H1 (cell line): Measurements from ENCODE around the gene FMO3. TPM values are rescaled to one million over a fixed set of nuclear protein-coding genes. Genes with fewer than 3 reads are reported as not detected.

ENCODE experiments used
- CTCF ChIA-PET: fragments of 300-600 bp; sonication (Branson Sonifier 250); formaldehyde crosslinking; loops from one replicate; lab custom pipeline; 2021; ENCODE audit not compliant: partially characterized antibody; lab: Charles Lee
- POLR2A ChIA-PET: fragments of 300-600 bp; sonication (Branson Sonifier 250); formaldehyde crosslinking; loops from one replicate; lab custom pipeline; 2021; ENCODE audit warnings: inconsistent platforms; ENCODE audit not compliant: partially characterized antibody; lab: Charles Lee
- DNase-seq, 2 experiments: peaks; one replicate each; pipeline versions ENCODE4 v3.0.0 to v3.0.0-alpha.2; 2010 to 2022; ENCODE audit warnings: low spot score in 2 of 2, low read depth in 1 of 2, mixed read lengths in 1 of 2
- FAIRE-seq: peaks from 2 replicates; lab custom pipeline; 2011; peaks lifted over from hg19 to GRCh38; lab: Jason Lieb, UNC
- H2AFZ ChIP-seq: 2 replicates; pipeline ENCODE4 v1.8.1; 2012; ENCODE audit warnings: low read length, inconsistent platforms
- H2AK5ac ChIP-seq: 2 replicates; pipeline ENCODE4 v1.6.1; 2013; ENCODE audit warnings: low read depth, low read length
- H2BK120ac ChIP-seq: replicated peaks from 2 replicates; pipeline ENCODE3; 2013; ENCODE audit warnings: low read depth, low read length, inconsistent platforms
- H2BK12ac ChIP-seq: 2 replicates; pipeline ENCODE4 v1.6.1; 2013; ENCODE audit warnings: low read depth, low read length
- H2BK15ac ChIP-seq: 2 replicates; pipeline ENCODE4 v1.6.1; 2013; ENCODE audit warnings: low read length
- H2BK20ac ChIP-seq: 2 replicates; pipeline ENCODE4 v1.6.1; 2013; ENCODE audit warnings: low read length
- H2BK5ac ChIP-seq: 2 replicates; pipeline ENCODE4 v1.6.1; 2013; ENCODE audit warnings: low read depth, low read length
- H3K14ac ChIP-seq: 2 replicates; pipeline ENCODE4 v1.6.1; 2013; ENCODE audit warnings: inconsistent platforms; ENCODE audit not compliant: insufficient read length
- H3K18ac ChIP-seq: 2 replicates; pipeline ENCODE4 v1.6.1; 2013; ENCODE audit warnings: low read length; ENCODE audit errors: extremely low read depth
- H3K23ac ChIP-seq: 2 replicates; pipeline ENCODE4 v1.6.1; 2013; ENCODE audit warnings: inconsistent platforms; ENCODE audit not compliant: insufficient read length
- H3K23me2 ChIP-seq: 2 replicates; pipeline ENCODE4 v1.6.1; 2013; ENCODE audit warnings: low read depth, low read length
- H3K27ac ChIP-seq: 2 replicates; pipeline ENCODE4 v1.6.1; 2011; ENCODE audit warnings: low read depth, low read length, inconsistent platforms
- H3K27me3 ChIP-seq, 4 experiments: replicated peaks in 1 of 4; 1 replicate in 1 of 4; 2 replicates in 3 of 4; pipeline versions ENCODE4 v1.6.1 to v1.8.1; 2011 to 2013; ENCODE audit warnings: low read length in 3 of 4, mild to moderate bottlenecking in 3 of 4, inconsistent platforms in 2 of 4, mixed read lengths in 2 of 4, moderate library complexity in 1 of 4; ENCODE audit not compliant: control insufficient read depth in 3 of 4, insufficient read depth in 3 of 4; ENCODE audit errors: extremely low read depth in 1 of 4
- H3K36me3 ChIP-seq, 4 experiments: 2 replicates each; pipeline versions ENCODE4 v1.6.1 to v1.8.1; 2011 to 2013; ENCODE audit warnings: mild to moderate bottlenecking in 4 of 4, low read length in 3 of 4, moderate library complexity in 2 of 4, control low read depth in 1 of 4, inconsistent platforms in 1 of 4; ENCODE audit not compliant: insufficient read depth in 4 of 4, control insufficient read depth in 2 of 4
- H3K4ac ChIP-seq: replicated peaks from 2 replicates; pipeline ENCODE3; 2013; ENCODE audit warnings: low read length, low read depth, mixed read lengths, inconsistent platforms; ENCODE audit not compliant: insufficient read length
- H3K4me1 ChIP-seq, 4 experiments: replicated peaks in 1 of 4; 1 replicate in 1 of 4; 2 replicates in 3 of 4; pipeline versions ENCODE4 v1.6.1 to v1.8.1; 2011 to 2013; ENCODE audit warnings: low read length in 3 of 4, inconsistent platforms in 2 of 4, mixed read lengths in 1 of 4; ENCODE audit not compliant: insufficient read depth in 4 of 4, control insufficient read depth in 3 of 4
- H3K4me2 ChIP-seq, 2 experiments: 2 replicates each; pipeline versions ENCODE4 v1.6.1 to v1.8.1; 2011 to 2013; ENCODE audit warnings: low read depth in 2 of 2, low read length in 2 of 2, control low read depth in 1 of 2, inconsistent platforms in 1 of 2, mild to moderate bottlenecking in 1 of 2; ENCODE audit not compliant: insufficient read depth in 1 of 2
- H3K4me3 ChIP-seq, 4 experiments: fragments of 200-600, 300-600 bp in 1 of 4; sonication (generic), shearing (Covaris generic), sonication (Bioruptor Twin) in 1 of 4; 2 replicates each; pipeline versions ENCODE4 v1.5.1 to v1.8.1; 2011 to 2016; ENCODE audit warnings: low read length in 4 of 4, low read depth in 3 of 4, control low read depth in 2 of 4, inconsistent platforms in 2 of 4, mild to moderate bottlenecking in 2 of 4, mixed read lengths in 1 of 4, moderate library complexity in 1 of 4; ENCODE audit not compliant: insufficient read depth in 2 of 4; ENCODE audit errors: extremely low read depth in 1 of 4
- H3K56ac ChIP-seq: replicated peaks from 2 replicates; pipeline ENCODE3; 2013; ENCODE audit warnings: low read depth, mild to moderate bottlenecking, mixed read lengths, low read length, inconsistent platforms; ENCODE audit not compliant: insufficient read length
- H3K79me1 ChIP-seq: 2 replicates; pipeline ENCODE4 v1.6.1; 2013; ENCODE audit warnings: low read depth, low read length, control low read depth
- H3K79me2 ChIP-seq, 2 experiments: 2 replicates each; pipeline versions ENCODE4 v1.6.1 to v1.8.1; 2012 to 2013; ENCODE audit warnings: low read length in 2 of 2, mild to moderate bottlenecking in 2 of 2, inconsistent platforms in 1 of 2; ENCODE audit not compliant: insufficient read depth in 2 of 2, control insufficient read depth in 1 of 2
- H3K9ac ChIP-seq, 4 experiments: replicated peaks in 1 of 4; 1 replicate in 1 of 4; 2 replicates in 3 of 4; pipeline versions ENCODE4 v1.6.1 to v1.8.1; 2011 to 2013; ENCODE audit warnings: low read depth in 3 of 4, low read length in 3 of 4, control low read depth in 2 of 4, mild to moderate bottlenecking in 2 of 4, moderate library complexity in 2 of 4, inconsistent platforms in 1 of 4; ENCODE audit errors: extremely low read depth in 1 of 4
- H3K9me3 ChIP-seq, 2 experiments: 2 replicates each; pipeline versions ENCODE4 v1.6.1 to v1.8.1; 2012 to 2013; ENCODE audit warnings: mild to moderate bottlenecking in 2 of 2, moderate library complexity in 2 of 2, control low read depth in 1 of 2, inconsistent platforms in 1 of 2, low read depth in 1 of 2, low read length in 1 of 2, mixed read lengths in 1 of 2; ENCODE audit not compliant: insufficient read depth in 2 of 2
- H4K20me1 ChIP-seq, 2 experiments: replicated peaks in 1 of 2; 2 replicates each; pipeline versions ENCODE3 to v1.8.1; 2011 to 2013; ENCODE audit warnings: inconsistent platforms in 2 of 2, low read length in 2 of 2, mild to moderate bottlenecking in 1 of 2; ENCODE audit not compliant: insufficient read depth in 2 of 2, control insufficient read depth in 1 of 2
- H4K5ac ChIP-seq: 2 replicates; pipeline ENCODE4 v1.6.1; 2013; ENCODE audit warnings: low read length, low read depth, mixed read lengths, inconsistent platforms; ENCODE audit not compliant: insufficient read length
- H4K8ac ChIP-seq: 2 replicates; pipeline ENCODE4 v1.8.0; 2013; ENCODE audit warnings: mild to moderate bottlenecking, moderate library complexity, low read length, inconsistent platforms; ENCODE audit not compliant: insufficient read depth; ENCODE audit errors: extremely low read depth
- H4K91ac ChIP-seq: replicated peaks from 2 replicates; pipeline ENCODE3; 2013; ENCODE audit warnings: low read length, mixed read lengths, inconsistent platforms; ENCODE audit not compliant: insufficient read length
- CTBP2 ChIP-seq: IDR thresholded peaks from 2 replicates; pipeline ENCODE4 v1.7.0; 2011; ENCODE audit warnings: borderline replicate concordance, mild to moderate bottlenecking, moderate library complexity, mixed read lengths, low read length; ENCODE audit not compliant: insufficient read depth, insufficient read length
- JUN ChIP-seq: IDR thresholded peaks from 2 replicates; pipeline ENCODE4 v1.6.1; 2011; ENCODE audit warnings: low read depth, mild to moderate bottlenecking, improper control_type of control experiment, low read length
- KDM1A ChIP-seq: fragments of 200-600, 300-600 bp; sonication (generic); IDR thresholded peaks from 2 replicates; pipeline ENCODE4 v1.7.1; 2016; ENCODE audit warnings: mild to moderate bottlenecking, low read length, borderline replicate concordance
- MAFK ChIP-seq: IDR thresholded peaks from 2 replicates; pipeline ENCODE4 v1.6.1; 2012; ENCODE audit warnings: low read depth, mild to moderate bottlenecking, improper control_type of control experiment, low read length
- RAD21 ChIP-seq, 2 experiments: IDR thresholded peaks in 1 of 2; conservative IDR thresholded peaks in 1 of 2; 2 replicates each; pipeline ENCODE4 v1.6.1; 2011; ENCODE audit warnings: low read depth in 2 of 2, low read length in 2 of 2, improper control_type of control experiment in 1 of 2, inconsistent platforms in 1 of 2, mild to moderate bottlenecking in 1 of 2, moderate library complexity in 1 of 2
- RFX5 ChIP-seq: IDR thresholded peaks from 2 replicates; pipeline ENCODE4 v1.6.1; 2011; ENCODE audit warnings: low read depth, low read length, improper control_type of control experiment, borderline replicate concordance
- SP1 ChIP-seq: IDR thresholded peaks from 2 replicates; pipeline ENCODE4 v1.6.1; 2011; ENCODE audit warnings: low read depth, low read length
- SP4 ChIP-seq: IDR thresholded peaks from 2 replicates; pipeline ENCODE4 v1.6.1; 2012; ENCODE audit warnings: low read length, inconsistent platforms
- SRF ChIP-seq: IDR thresholded peaks from 2 replicates; pipeline ENCODE4 v1.6.1; 2011; ENCODE audit warnings: mild to moderate bottlenecking, low read depth, low read length, moderate library complexity
- TAF1 ChIP-seq: IDR thresholded peaks from 2 replicates; pipeline ENCODE4 v1.6.1; 2011; ENCODE audit warnings: mild to moderate bottlenecking, low read depth, low read length
- TAF7 ChIP-seq: optimal IDR thresholded peaks from 2 replicates; pipeline ENCODE3; 2011; ENCODE audit warnings: low read depth, mild to moderate bottlenecking, inconsistent platforms, low read length, moderate library complexity, borderline replicate concordance
- TCF12 ChIP-seq: IDR thresholded peaks from 2 replicates; pipeline ENCODE4 v1.6.1; 2011; ENCODE audit warnings: low read depth, mild to moderate bottlenecking, low read length
- WGBS, 2 experiments: shearing (Covaris generic) in 1 of 2; methylation state at CpG; one replicate each; pipeline versions ENCODE4 v1.1.6 to v1.1.7; 2013 to 2015; ENCODE audit warnings: low lambda C conversion rate in 2 of 2, mixed read lengths in 2 of 2, inconsistent platforms in 1 of 2, low coverage in 1 of 2, missing lambda C conversion rate in 1 of 2; ENCODE audit not compliant: insufficient replicate concordance in 2 of 2, insufficient coverage in 1 of 2, insufficient read length in 1 of 2; ENCODE audit errors: extremely low coverage in 1 of 2, missing lambda C conversion rate in 1 of 2; 5-methylcytosine and 5-hydroxymethylcytosine counted together
- polyA plus RNA-seq, 7 experiments: library from polyadenylated mRNA; depleted of rRNA in 3 of 7; stranded (reverse) in 5 of 7; unstranded in 2 of 7; fragments of >200 nt in 5 of 7; fragments of 200-250 nt in 2 of 7; gene quantifications; 1 replicate in 5 of 7; 2 replicates in 1 of 7; 4 replicates in 1 of 7; pipeline versions ENCODE4 v1.2.1 to v1.2.3, GENCODE V29; 2011 to 2013; ENCODE audit warnings: missing spikeins in 2 of 7, mixed read lengths in 2 of 7
- total RNA-seq: library from RNA; stranded (reverse); fragmentation: NEBNext Ultra II Directional; extraction: Animal tissue kit (Norgen Biotek cat#: 25700); gene quantifications from 2 replicates; pipeline ENCODE4 v1.2.1, GENCODE V29; 2021
- TF ChIP-seq, protein P1 (sequence below): IDR thresholded peaks from 2 replicates; pipeline ENCODE4 v1.6.1; 2011; ENCODE audit warnings: low read length, improper control_type of control experiment

FMO3 gene
- total and polyA plus RNA-seq, 2 of the 8 experiments (the other 6 are each of a cell fraction or from before 2014, with no cell fraction given): not detected

DNA sequence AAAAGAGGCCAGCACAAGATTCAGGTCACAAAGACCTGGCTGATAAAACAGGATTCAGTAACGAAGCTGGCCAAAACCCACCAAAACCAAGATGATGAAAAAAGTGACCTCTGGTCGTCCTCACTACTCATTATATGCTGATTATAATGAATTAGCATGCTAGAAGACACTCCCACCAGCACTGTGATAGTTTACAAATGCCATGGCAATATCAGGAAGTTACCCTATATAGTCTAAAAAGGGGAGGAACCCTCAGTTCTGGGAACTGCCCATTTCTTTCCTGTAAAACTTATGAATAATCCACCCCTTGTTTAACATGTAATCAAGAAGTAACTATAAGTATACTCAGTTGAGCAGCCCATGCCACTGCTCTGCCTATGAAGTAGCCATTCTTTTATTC lies 68.4 kb downstream of the FMO3 start:
- Histone ChIP-seq H2BK5ac (no peak overlapping the region), H2AFZ (no peak overlapping the region), H3K23ac (no peak overlapping the region), H3K9me3 (peaks cover 4 to 5% of the 10 kb centered on the region in 2 experiments; a peak in 1 of 4 replicates), H4K5ac (no peak overlapping the region), H3K4me3 (no peak overlapping the region), H2BK12ac (no peak overlapping the region), H3K14ac (no peak overlapping the region), H3K79me2 (no peaks in the 10 kb centered on the region), H3K56ac (no peak overlapping the region), H3K79me1 (no peaks in the 10 kb centered on the region), H4K20me1 (no peaks in the 10 kb centered on the region), H2BK20ac (no peak overlapping the region), H3K4ac (no peak overlapping the region), H4K8ac (no peak overlapping the region), H3K27ac (no peak overlapping the region), H3K4me2 (no peak overlapping the region), H3K23me2 (no peaks in the 10 kb centered on the region), H2AK5ac (no peak overlapping the region), H3K18ac (no peak overlapping the region), H3K9ac (no peak overlapping the region), H3K27me3 (no peaks in the 10 kb centered on the region), H2BK15ac (no peak overlapping the region), H2BK120ac (no peak overlapping the region), H3K36me3 (no peaks in the 10 kb centered on the region; a peak in 1 of 8 replicates), H3K4me1 (peaks cover 0 to 2% (median 0%) of the 10 kb centered on the region in 4 experiments; a peak in 1 of 7 replicates), H4K91ac (no peak overlapping the region)
- 96% methylated on average over 2 of the region's 2 CpGs; no CpG with 5 or more reads in 1 of the 2 experiments for WGBS, 2 experiments
- TF ChIP-seq MAFK (no peak), SP4 (no peak), SRF (no peak), TAF7 (no peak), RAD21 (IDR thresholded peaks at IDR 0.05 in 1 of 2, conservative IDR thresholded peaks at IDR 0.05 in 1 of 2; ENCODE audit: low read depth in 2 of 2, low read length in 2 of 2) (no peak), RFX5 (no peak), CTBP2 (no peak), KDM1A (no peak), SP1 (no peak), TAF1 (no peak), TCF12 (no peak), JUN (no peak)
- TF ChIP-seq, protein P1, sequence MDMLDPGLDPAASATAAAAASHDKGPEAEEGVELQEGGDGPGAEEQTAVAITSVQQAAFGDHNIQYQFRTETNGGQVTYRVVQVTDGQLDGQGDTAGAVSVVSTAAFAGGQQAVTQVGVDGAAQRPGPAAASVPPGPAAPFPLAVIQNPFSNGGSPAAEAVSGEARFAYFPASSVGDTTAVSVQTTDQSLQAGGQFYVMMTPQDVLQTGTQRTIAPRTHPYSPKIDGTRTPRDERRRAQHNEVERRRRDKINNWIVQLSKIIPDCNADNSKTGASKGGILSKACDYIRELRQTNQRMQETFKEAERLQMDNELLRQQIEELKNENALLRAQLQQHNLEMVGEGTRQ: no peak
- FAIRE-seq (no peak), DNase-seq (no peak)
- POLR2A ChIA-PET: no interaction called here
- CTCF ChIA-PET: interaction anchor here (0.6 to 1.4 kb wide), 2 partner anchors 15 to 39 kb away, joined by 3 read pairs; no protein-coding TSS in a partner anchor
